ENCODE measurements around the gene PLEKHG7.

GRCh38 chr12:92698474-92698873 is 4.3 kb upstream of the PLEKHG7 start:
- TF ChIP-seq, protein P1, sequence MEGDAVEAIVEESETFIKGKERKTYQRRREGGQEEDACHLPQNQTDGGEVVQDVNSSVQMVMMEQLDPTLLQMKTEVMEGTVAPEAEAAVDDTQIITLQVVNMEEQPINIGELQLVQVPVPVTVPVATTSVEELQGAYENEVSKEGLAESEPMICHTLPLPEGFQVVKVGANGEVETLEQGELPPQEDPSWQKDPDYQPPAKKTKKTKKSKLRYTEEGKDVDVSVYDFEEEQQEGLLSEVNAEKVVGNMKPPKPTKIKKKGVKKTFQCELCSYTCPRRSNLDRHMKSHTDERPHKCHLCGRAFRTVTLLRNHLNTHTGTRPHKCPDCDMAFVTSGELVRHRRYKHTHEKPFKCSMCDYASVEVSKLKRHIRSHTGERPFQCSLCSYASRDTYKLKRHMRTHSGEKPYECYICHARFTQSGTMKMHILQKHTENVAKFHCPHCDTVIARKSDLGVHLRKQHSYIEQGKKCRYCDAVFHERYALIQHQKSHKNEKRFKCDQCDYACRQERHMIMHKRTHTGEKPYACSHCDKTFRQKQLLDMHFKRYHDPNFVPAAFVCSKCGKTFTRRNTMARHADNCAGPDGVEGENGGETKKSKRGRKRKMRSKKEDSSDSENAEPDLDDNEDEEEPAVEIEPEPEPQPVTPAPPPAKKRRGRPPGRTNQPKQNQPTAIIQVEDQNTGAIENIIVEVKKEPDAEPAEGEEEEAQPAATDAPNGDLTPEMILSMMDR (IDR thresholded peaks at IDR 0.05 in 8 of 11, conservative IDR thresholded peaks at IDR 0.05 in 3 of 11), result no peak
- TF ChIP-seq POLR2A (IDR thresholded peaks at IDR 0.05) (no peak), POLR2AphosphoS5 (IDR thresholded peaks at IDR 0.05) (no peak)

Data from spleen (tissue), 7 donors.